ENCODE results near the gene AGR2. TPM values are rescaled to one million over a fixed set of nuclear protein-coding genes. Genes with fewer than 3 reads are reported as not detected.

The AGR2 gene
- total RNA-seq, 1 experiment from 2014 or later, result not detected

DNA sequence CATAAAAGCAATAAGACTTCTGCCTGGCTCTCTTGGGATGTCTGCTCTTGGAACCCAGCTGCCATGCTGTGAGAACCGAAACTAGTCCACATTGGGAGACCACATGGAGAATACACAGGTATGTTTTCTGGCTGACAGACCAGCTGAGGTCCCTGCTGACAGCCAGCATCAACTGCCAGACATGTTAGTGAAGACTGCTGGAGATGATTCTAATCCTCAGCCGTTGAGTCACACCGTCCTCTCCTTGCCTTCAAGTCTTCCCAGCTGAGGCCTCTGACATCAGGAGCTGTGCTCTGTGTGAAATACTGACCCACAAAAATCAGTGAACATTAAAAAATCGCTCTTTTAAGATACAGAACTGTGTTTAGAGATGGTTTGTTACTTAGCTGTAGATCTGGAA lies 36.9 kb upstream of the AGR2 start:
- H2AFZ ChIP-seq (ENCODE audit: low read length), result no peak overlapping the region
- no peak overlapping the region for H3K4me3 Mint-ChIP-seq
- DNase-seq, result no peak

More for the DNA sequence above, 36.9 kb upstream of the AGR2 start:
- Histone ChIP-seq H3K4ac (ENCODE audit: low read depth, low read length) (no peak overlapping the region), H3K23ac (ENCODE audit: insufficient read length, low read depth, low read length) (no peak overlapping the region), H4K5ac (ENCODE audit: insufficient read length, low read depth, low read length) (no peak overlapping the region), H3K56ac (ENCODE audit: insufficient read length, low read depth, low read length) (no peak overlapping the region), H2BK5ac (ENCODE audit: insufficient read length, low read length) (no peak overlapping the region), H4K20me1 (ENCODE audit: control insufficient read depth, insufficient read depth, insufficient read length) (no peaks in the 10 kb centered on the region), H3K79me2 (ENCODE audit: insufficient read depth, low read length) (no peaks in the 10 kb centered on the region), H4K91ac (ENCODE audit: insufficient read length, low read depth, low read length) (no peak overlapping the region), H2BK12ac (ENCODE audit: insufficient read length, low read depth, low read length) (no peak overlapping the region), H3K23me2 (ENCODE audit: insufficient read length, low read depth, low read length, poor library complexity, severe bottlenecking) (no peaks in the 10 kb centered on the region), H4K8ac (replicated peaks; ENCODE audit: insufficient read length, low read depth, low read length) (no peak overlapping the region), H3K27ac (ENCODE audit: insufficient read length, low read depth, low read length) (no peak overlapping the region), H2BK120ac (ENCODE audit: low read depth, low read length, poor library complexity, severe bottlenecking) (no peak overlapping the region), H3K9ac (ENCODE audit: extremely low read depth, insufficient read length, low read length) (no peak overlapping the region), H3K4me1 (ENCODE audit: insufficient read depth, low read length) (no peaks in the 10 kb centered on the region), H3T11ph (ENCODE audit: low read length) (no peak overlapping the region), H2AK5ac (ENCODE audit: insufficient read length, low read length) (no peak overlapping the region), H3K4me2 (ENCODE audit: insufficient read depth, insufficient read length, low read length) (no peak overlapping the region), H3K14ac (ENCODE audit: insufficient read depth, low read length) (no peak overlapping the region), H3K79me1 (ENCODE audit: insufficient read depth, low read depth, low read length, poor library complexity, severe bottlenecking) (no peaks in the 10 kb centered on the region), H2BK20ac (ENCODE audit: low read depth, low read length, poor library complexity, severe bottlenecking) (no peak overlapping the region), H3K27me3 (ENCODE audit: insufficient read depth, low read length) (no peaks in the 10 kb centered on the region), H2BK15ac (ENCODE audit: low read depth, low read length) (no peak overlapping the region), H3K18ac (ENCODE audit: insufficient read length, low read depth, low read length) (no peak overlapping the region), H3K9me3 (ENCODE audit: control insufficient read depth, low read depth, low read length) (no peaks in the 10 kb centered on the region)
- peaks cover 8 to 10% of the 10 kb centered on the region in 2 experiments for H3K4me1 Mint-ChIP-seq
- WGBS (ENCODE audit: extremely low coverage, insufficient read length, low lambda C conversion rate), result no CpG with 5 or more reads among the region's 4 CpGs
- H3K36me3 Mint-ChIP-seq (ENCODE audit: insufficient read depth in 1 of 3, low read depth in 3 of 3), result no peaks in the 10 kb centered on the region
- no peaks in the 10 kb centered on the region for H3K9me3 Mint-ChIP-seq
- TF ChIP-seq, protein P1, sequence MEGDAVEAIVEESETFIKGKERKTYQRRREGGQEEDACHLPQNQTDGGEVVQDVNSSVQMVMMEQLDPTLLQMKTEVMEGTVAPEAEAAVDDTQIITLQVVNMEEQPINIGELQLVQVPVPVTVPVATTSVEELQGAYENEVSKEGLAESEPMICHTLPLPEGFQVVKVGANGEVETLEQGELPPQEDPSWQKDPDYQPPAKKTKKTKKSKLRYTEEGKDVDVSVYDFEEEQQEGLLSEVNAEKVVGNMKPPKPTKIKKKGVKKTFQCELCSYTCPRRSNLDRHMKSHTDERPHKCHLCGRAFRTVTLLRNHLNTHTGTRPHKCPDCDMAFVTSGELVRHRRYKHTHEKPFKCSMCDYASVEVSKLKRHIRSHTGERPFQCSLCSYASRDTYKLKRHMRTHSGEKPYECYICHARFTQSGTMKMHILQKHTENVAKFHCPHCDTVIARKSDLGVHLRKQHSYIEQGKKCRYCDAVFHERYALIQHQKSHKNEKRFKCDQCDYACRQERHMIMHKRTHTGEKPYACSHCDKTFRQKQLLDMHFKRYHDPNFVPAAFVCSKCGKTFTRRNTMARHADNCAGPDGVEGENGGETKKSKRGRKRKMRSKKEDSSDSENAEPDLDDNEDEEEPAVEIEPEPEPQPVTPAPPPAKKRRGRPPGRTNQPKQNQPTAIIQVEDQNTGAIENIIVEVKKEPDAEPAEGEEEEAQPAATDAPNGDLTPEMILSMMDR (conservative IDR thresholded peaks at IDR 0.05), result no peak
- no peaks in the 10 kb centered on the region for H3K27me3 Mint-ChIP-seq (ENCODE audit: low read depth)
- no peak overlapping the region for H3K27ac Mint-ChIP-seq
